ENCODE results near the gene FAM3A. TPM values are rescaled to one million over a fixed set of nuclear protein-coding genes. Genes with fewer than 3 reads are reported as not detected.

Gene FAM3A
- total and polyA plus RNA-seq, 2 of the 4 experiments (the other 2 are of a cell fraction), result 14.0 to 47.2 TPM

GRCh38 chrX:154513716-154514115 lies 2.3 kb downstream of the FAM3A start:
- Histone ChIP-seq H3K23ac (ENCODE audit: low read depth, low read length) (no peak overlapping the region), H3K4me1 (ENCODE audit: control insufficient read depth, insufficient read depth, low read length) (peaks cover 8% of the 10 kb centered on the region; the same call in 1 of the 2 replicates), H3K79me1 (ENCODE audit: low read depth in 1 of 2, low read length in 2 of 2) (peaks cover 8 to 12% of the 10 kb centered on the region in 2 experiments; a peak in 2 of 4 replicates), H4K5ac (ENCODE audit: low read depth, low read length) (no peak overlapping the region), H2AFZ (replicated peaks; ENCODE audit: low read length, poor library complexity) (no peak overlapping the region), H3K4ac (ENCODE audit: low read depth, low read length) (no peak overlapping the region), H3K14ac (replicated peaks; ENCODE audit: low read depth, low read length) (no peak overlapping the region), H2BK15ac (ENCODE audit: low read depth, low read length) (no peak overlapping the region), H3K4me3 (ENCODE audit: insufficient read depth, low read depth, low read length) (no peak overlapping the region), H4K8ac (ENCODE audit: low read depth in 2 of 2, low read length in 2 of 2) (no peak overlapping the region), H3K18ac (ENCODE audit: low read depth, low read length) (no peak overlapping the region), H2AK9ac (replicated peaks; ENCODE audit: low read depth, low read length, poor library complexity) (no peak overlapping the region), H3K36me3 (ENCODE audit: control insufficient read depth, insufficient read depth, low read length) (peaks cover 2% of the 10 kb centered on the region; the same call in 1 of the 2 replicates), H2BK20ac (ENCODE audit: low read depth, low read length) (no peak overlapping the region), H3K9me3 (ENCODE audit: control insufficient read depth, insufficient read depth, low read length) (peaks cover 3% of the 10 kb centered on the region; the same call in 1 of the 2 replicates), H2BK120ac (ENCODE audit: low read depth, low read length) (no peak overlapping the region), H4K91ac (ENCODE audit: insufficient read depth, low read depth, low read length) (no peak overlapping the region), H3K27ac (ENCODE audit: insufficient read depth, low read length) (no peak overlapping the region), H3K56ac (ENCODE audit: extremely low read depth, insufficient read depth, low read length) (no peak overlapping the region), H3K9me1 (ENCODE audit: insufficient read depth, low read length) (peaks cover 3% of the 10 kb centered on the region), H3K27me3 (ENCODE audit: control insufficient read depth, insufficient read depth, low read length) (no peaks in the 10 kb centered on the region), H2AK5ac (ENCODE audit: low read depth, low read length) (no peak overlapping the region; the same call in 1 of the 2 replicates), H3K9ac (ENCODE audit: low read depth, low read length) (no peak overlapping the region), H4K20me1 (ENCODE audit: insufficient read depth, low read length) (no peaks in the 10 kb centered on the region), H2BK5ac (ENCODE audit: low read depth, low read length, poor library complexity, severe bottlenecking) (no peak overlapping the region), H3K4me2 (ENCODE audit: low read depth, low read length) (no peak overlapping the region)
- in situ Hi-C loops (cut with MboI; ENCODE audit: low sequenced_read_pairs) (no loop called here), intact Hi-C loops (cut with micrococcal nuclease) (no loop called here), dilution Hi-C loops (cut with HindIII; ENCODE audit: low sequenced_read_pairs, unreplicated experiment) (no loop called here)
- TF ChIP-seq RCOR1 (IDR thresholded peaks at IDR 0.05; ENCODE audit: insufficient replicate concordance, low read length) (no peak), CHD1 (IDR thresholded peaks at IDR 0.05; ENCODE audit: low read depth, low read length) (no peak), POLR2A (IDR thresholded peaks at IDR 0.05; ENCODE audit: low read depth, low read length) (no peak), NFE2L2 (IDR thresholded peaks at IDR 0.05; ENCODE audit: low read depth, low read length) (no peak), BHLHE40 (IDR thresholded peaks at IDR 0.05; ENCODE audit: low read depth, low read length) (no peak), SMC3 (IDR thresholded peaks at IDR 0.05; ENCODE audit: low read depth, low read length) (no peak), MAZ (IDR thresholded peaks at IDR 0.05; ENCODE audit: borderline replicate concordance, low read depth, low read length) (no peak), FOS (IDR thresholded peaks at IDR 0.05; ENCODE audit: low read depth, low read length) (no peak), CEBPB (IDR thresholded peaks at IDR 0.05; ENCODE audit: low read depth, low read length) (no peak), RAD21 (IDR thresholded peaks at IDR 0.05; ENCODE audit: low read length) (no peak), RFX5 (IDR thresholded peaks at IDR 0.05; ENCODE audit: low read depth, low read length) (no peak)
- TF ChIP-seq, protein P1, sequence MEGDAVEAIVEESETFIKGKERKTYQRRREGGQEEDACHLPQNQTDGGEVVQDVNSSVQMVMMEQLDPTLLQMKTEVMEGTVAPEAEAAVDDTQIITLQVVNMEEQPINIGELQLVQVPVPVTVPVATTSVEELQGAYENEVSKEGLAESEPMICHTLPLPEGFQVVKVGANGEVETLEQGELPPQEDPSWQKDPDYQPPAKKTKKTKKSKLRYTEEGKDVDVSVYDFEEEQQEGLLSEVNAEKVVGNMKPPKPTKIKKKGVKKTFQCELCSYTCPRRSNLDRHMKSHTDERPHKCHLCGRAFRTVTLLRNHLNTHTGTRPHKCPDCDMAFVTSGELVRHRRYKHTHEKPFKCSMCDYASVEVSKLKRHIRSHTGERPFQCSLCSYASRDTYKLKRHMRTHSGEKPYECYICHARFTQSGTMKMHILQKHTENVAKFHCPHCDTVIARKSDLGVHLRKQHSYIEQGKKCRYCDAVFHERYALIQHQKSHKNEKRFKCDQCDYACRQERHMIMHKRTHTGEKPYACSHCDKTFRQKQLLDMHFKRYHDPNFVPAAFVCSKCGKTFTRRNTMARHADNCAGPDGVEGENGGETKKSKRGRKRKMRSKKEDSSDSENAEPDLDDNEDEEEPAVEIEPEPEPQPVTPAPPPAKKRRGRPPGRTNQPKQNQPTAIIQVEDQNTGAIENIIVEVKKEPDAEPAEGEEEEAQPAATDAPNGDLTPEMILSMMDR (conservative IDR thresholded peaks at IDR 0.05; ENCODE audit: low read depth, low read length), result no peak
- ATAC-seq (ENCODE audit: low read depth) (no peak), DNase-seq (no peak)
- 50% methylated on average over 1 of the region's 2 CpGs; no CpG with 5 or more reads in 1 of the 2 experiments for WGBS, 2 experiments (ENCODE audit: extremely low coverage in 2 of 2, insufficient read length in 1 of 2)
- ChIA-PET CTCF (no interaction called here), POLR2A (ENCODE audit: unreplicated experiment) (no interaction called here)
- no TSS peak for BruUV-seq (replicated peaks)
